Measurements from ENCODE around the gene ZNF423.

The ZNF423 gene

GRCh38 chr16:49738832-49739231, 117.1 kb downstream of the ZNF423 start:
- no peak overlapping the region for H3K4me3 ChIP-seq (ENCODE audit: low read length)
- no peaks in the 10 kb centered on the region; the same call in 1 of the 2 replicates for H3K4me1 ChIP-seq (ENCODE audit: insufficient read depth, low read length)
- H3K9ac ChIP-seq (ENCODE audit: low read depth, low read length), result no peak overlapping the region
- H3K27ac ChIP-seq (ENCODE audit: low read depth, low read length), result no peak overlapping the region
- H3K9me3 ChIP-seq (ENCODE audit: insufficient read depth, low read depth, low read length), result no peaks in the 10 kb centered on the region
- 100% methylated on average over 3 of the region's 3 CpGs for WGBS
- H3K27me3 ChIP-seq (ENCODE audit: insufficient read depth, low read length), result no peaks in the 10 kb centered on the region
- no peaks in the 10 kb centered on the region for H3K36me3 ChIP-seq (ENCODE audit: insufficient read depth, low read length)

GRCh38 chr16:49738001-49738400, 117.9 kb downstream of the ZNF423 start:
- Histone ChIP-seq H3K9ac (ENCODE audit: low read depth, low read length) (no peak overlapping the region), H3K4me1 (ENCODE audit: insufficient read depth, low read length) (no peaks in the 10 kb centered on the region; the same call in 1 of the 2 replicates), H3K27ac (ENCODE audit: low read depth, low read length) (no peak overlapping the region), H3K9me3 (ENCODE audit: insufficient read depth, low read depth, low read length) (no peaks in the 10 kb centered on the region), H3K4me3 (ENCODE audit: low read length) (no peak overlapping the region), H3K27me3 (ENCODE audit: insufficient read depth, low read length) (no peaks in the 10 kb centered on the region), H3K36me3 (ENCODE audit: insufficient read depth, low read length) (no peaks in the 10 kb centered on the region)
- 97% methylated on average over 10 of the region's 10 CpGs for WGBS

- no peaks in the 10 kb centered on the region for H3K36me3 ChIP-seq (ENCODE audit: insufficient read depth, low read length)
- no peak overlapping the region for H3K27ac ChIP-seq (ENCODE audit: low read depth, low read length)
- WGBS, result 93% methylated on average over 9 of the region's 9 CpGs
- no peaks in the 10 kb centered on the region for H3K27me3 ChIP-seq (ENCODE audit: insufficient read depth, low read length)
- no peak overlapping the region for H3K4me3 ChIP-seq (ENCODE audit: low read length)
- no peaks in the 10 kb centered on the region for H3K9me3 ChIP-seq (ENCODE audit: insufficient read depth, low read depth, low read length)
- H3K9ac ChIP-seq (ENCODE audit: low read depth, low read length), result no peak overlapping the region
- peaks cover 3% of the 10 kb centered on the region for H3K4me1 ChIP-seq (ENCODE audit: insufficient read depth, low read length)
These were observed 118.4 kb downstream of the ZNF423 start for GRCh38 chr16:49737541-49737940.

- WGBS, result 84% methylated on average over 10 of the region's 10 CpGs
These were observed 121.6 kb downstream of the ZNF423 start for GRCh38 chr16:49734331-49734730.

GRCh38 chr16:49733313-49734009, 122.5 kb downstream of the ZNF423 start:
- Histone ChIP-seq H3K9me3 (ENCODE audit: insufficient read depth, low read depth, low read length) (0 out of 2 replicates have a peak, but pooled peaks cover 4% of the 10 kb centered on the region), H3K9ac (ENCODE audit: low read depth, low read length) (no peak overlapping the region), H3K27me3 (ENCODE audit: insufficient read depth, low read length) (no peaks in the 10 kb centered on the region), H3K4me3 (ENCODE audit: low read length) (no peak overlapping the region), H3K4me1 (ENCODE audit: insufficient read depth, low read length) (peaks cover 9% of the 10 kb centered on the region; the same call in 1 of the 2 replicates), H3K36me3 (ENCODE audit: insufficient read depth, low read length) (peaks cover 24% of the 10 kb centered on the region), H3K27ac (ENCODE audit: low read depth, low read length) (no peak overlapping the region)
- WGBS, result 94% methylated on average over 10 of the region's 10 CpGs

More at GRCh38 chr16:49734331-49734730, 121.6 kb downstream of the ZNF423 start:
- Histone ChIP-seq H3K27me3 (ENCODE audit: insufficient read depth, low read length) (no peaks in the 10 kb centered on the region), H3K27ac (ENCODE audit: low read depth, low read length) (no peak overlapping the region), H3K9ac (ENCODE audit: low read depth, low read length) (no peak overlapping the region), H3K4me3 (ENCODE audit: low read length) (no peak overlapping the region), H3K4me1 (ENCODE audit: insufficient read depth, low read length) (peaks cover 9% of the 10 kb centered on the region; the same call in 1 of the 2 replicates), H3K9me3 (ENCODE audit: insufficient read depth, low read depth, low read length) (0 out of 2 replicates have a peak, but pooled peaks cover 4% of the 10 kb centered on the region), H3K36me3 (ENCODE audit: insufficient read depth, low read length) (peaks cover 20% of the 10 kb centered on the region)

GRCh38 chr16:49731911-49732310, 124.0 kb downstream of the ZNF423 start:
- Histone ChIP-seq H3K36me3 (ENCODE audit: insufficient read depth, low read length) (peaks cover 24% of the 10 kb centered on the region), H3K9ac (ENCODE audit: low read depth, low read length) (no peak overlapping the region), H3K4me3 (ENCODE audit: low read length) (no peak overlapping the region), H3K9me3 (ENCODE audit: insufficient read depth, low read depth, low read length) (0 out of 2 replicates have a peak, but pooled peaks cover 4% of the 10 kb centered on the region), H3K27ac (ENCODE audit: low read depth, low read length) (no peak overlapping the region), H3K4me1 (ENCODE audit: insufficient read depth, low read length) (peaks cover 9% of the 10 kb centered on the region; the same call in 1 of the 2 replicates), H3K27me3 (ENCODE audit: insufficient read depth, low read length) (no peaks in the 10 kb centered on the region)
- WGBS, result 80% methylated on average over 3 of the region's 3 CpGs

DNA sequence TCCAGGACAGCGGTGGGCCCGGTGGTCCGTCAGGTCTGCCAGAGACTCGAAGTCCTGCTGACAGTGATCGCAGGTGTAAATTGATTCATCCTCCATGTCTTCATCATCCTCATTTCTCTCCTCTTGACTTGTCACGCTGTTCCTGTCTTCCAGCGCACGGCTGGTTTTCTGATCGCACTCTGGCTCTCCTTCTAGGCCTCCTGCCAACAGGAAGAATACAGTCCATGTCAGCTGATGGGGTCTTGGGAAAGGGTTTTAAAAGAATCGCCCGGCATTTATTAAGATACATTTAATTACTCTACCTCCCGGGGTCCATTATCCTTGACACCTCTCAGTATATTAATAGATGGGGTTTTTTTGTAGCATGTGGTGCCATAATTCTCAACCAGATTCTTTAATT, 125.1 kb downstream of the ZNF423 start:
- WGBS, result 96% methylated on average over 9 of the region's 12 CpGs
- Histone ChIP-seq H3K36me3 (ENCODE audit: insufficient read depth, low read length) (peaks cover 24% of the 10 kb centered on the region), H3K27me3 (ENCODE audit: insufficient read depth, low read length) (no peaks in the 10 kb centered on the region), H3K9me3 (ENCODE audit: insufficient read depth, low read depth, low read length) (0 out of 2 replicates have a peak, but pooled peaks cover 4% of the 10 kb centered on the region), H3K27ac (ENCODE audit: low read depth, low read length) (no peak overlapping the region), H3K9ac (ENCODE audit: low read depth, low read length) (no peak overlapping the region), H3K4me3 (ENCODE audit: low read length) (no peak overlapping the region), H3K4me1 (ENCODE audit: insufficient read depth, low read length) (peaks cover 9% of the 10 kb centered on the region; the same call in 1 of the 2 replicates)

- Histone ChIP-seq H3K4me3 (ENCODE audit: low read length) (no peak overlapping the region), H3K27me3 (ENCODE audit: insufficient read depth, low read length) (no peaks in the 10 kb centered on the region), H3K36me3 (ENCODE audit: insufficient read depth, low read length) (peaks cover 24% of the 10 kb centered on the region), H3K4me1 (ENCODE audit: insufficient read depth, low read length) (peaks cover 6% of the 10 kb centered on the region; the same call in 1 of the 2 replicates), H3K9ac (ENCODE audit: low read depth, low read length) (no peak overlapping the region), H3K27ac (ENCODE audit: low read depth, low read length) (no peak overlapping the region), H3K9me3 (ENCODE audit: insufficient read depth, low read depth, low read length) (0 out of 2 replicates have a peak, but pooled peaks cover 4% of the 10 kb centered on the region)
- WGBS, result 95% methylated on average over 11 of the region's 11 CpGs
These were observed 128.3 kb downstream of the ZNF423 start for GRCh38 chr16:49727611-49728010.

GRCh38 chr16:49726155-49726554, 129.8 kb downstream of the ZNF423 start:
- Histone ChIP-seq H3K27ac (ENCODE audit: low read depth, low read length) (no peak overlapping the region), H3K4me3 (ENCODE audit: low read length) (no peak overlapping the region), H3K4me1 (ENCODE audit: insufficient read depth, low read length) (no peaks in the 10 kb centered on the region), H3K27me3 (ENCODE audit: insufficient read depth, low read length) (no peaks in the 10 kb centered on the region), H3K9ac (ENCODE audit: low read depth, low read length) (no peak overlapping the region), H3K9me3 (ENCODE audit: insufficient read depth, low read depth, low read length) (0 out of 2 replicates have a peak, but pooled peaks cover 4% of the 10 kb centered on the region), H3K36me3 (ENCODE audit: insufficient read depth, low read length) (peaks cover 22% of the 10 kb centered on the region)
- WGBS, result 94% methylated on average over 6 of the region's 6 CpGs

DNA sequence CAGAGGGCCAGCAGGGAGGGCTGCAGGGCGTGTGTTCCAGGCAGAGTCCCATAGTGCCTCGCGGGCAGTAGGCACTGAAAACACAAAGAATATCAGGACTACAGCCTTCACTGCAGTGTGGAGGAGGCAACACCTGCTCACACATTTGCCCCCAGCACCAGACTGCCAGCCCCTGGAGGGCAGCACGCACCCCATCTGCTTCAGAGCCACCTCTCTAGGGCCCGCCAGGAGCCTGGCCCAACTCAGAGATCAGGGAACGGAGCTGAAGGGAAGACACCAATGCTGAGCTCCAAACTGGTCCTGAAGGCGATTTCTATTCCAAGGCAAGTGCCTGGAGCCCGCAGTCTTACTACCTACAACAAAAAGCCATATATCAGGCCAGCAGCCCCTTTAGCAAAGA, 130.3 kb downstream of the ZNF423 start:
- Histone ChIP-seq H3K4me3 (ENCODE audit: low read length) (no peak overlapping the region), H3K4me1 (ENCODE audit: insufficient read depth, low read length) (no peaks in the 10 kb centered on the region), H3K9me3 (ENCODE audit: insufficient read depth, low read depth, low read length) (0 out of 2 replicates have a peak, but pooled peaks cover 4% of the 10 kb centered on the region), H3K36me3 (ENCODE audit: insufficient read depth, low read length) (peaks cover 17% of the 10 kb centered on the region), H3K9ac (ENCODE audit: low read depth, low read length) (no peak overlapping the region), H3K27me3 (ENCODE audit: insufficient read depth, low read length) (no peaks in the 10 kb centered on the region), H3K27ac (ENCODE audit: low read depth, low read length) (no peak overlapping the region)
- WGBS, result 91% methylated on average over 8 of the region's 8 CpGs

- H3K27me3 ChIP-seq (ENCODE audit: insufficient read depth, low read length), result no peaks in the 10 kb centered on the region
- WGBS, result 98% methylated on average over 5 of the region's 5 CpGs
- H3K4me3 ChIP-seq (ENCODE audit: low read length), result no peak overlapping the region
- 0 out of 2 replicates have a peak, but pooled peaks cover 2% of the 10 kb centered on the region for H3K4me1 ChIP-seq (ENCODE audit: insufficient read depth, low read length)
- no peak overlapping the region for H3K9ac ChIP-seq (ENCODE audit: low read depth, low read length)
- peaks cover 8% of the 10 kb centered on the region for H3K36me3 ChIP-seq (ENCODE audit: insufficient read depth, low read length)
- 0 out of 2 replicates have a peak, but pooled peaks cover 2% of the 10 kb centered on the region for H3K9me3 ChIP-seq (ENCODE audit: insufficient read depth, low read depth, low read length)
- no peak overlapping the region for H3K27ac ChIP-seq (ENCODE audit: low read depth, low read length)
These were observed 131.1 kb downstream of the ZNF423 start for GRCh38 chr16:49724774-49725173.
